IMR-90 (cell line): ENCODE data around the gene TCIRG1. TPM values are rescaled to one million over a fixed set of nuclear protein-coding genes. Genes with fewer than 3 reads are reported as not detected.

Experiments used
- ATAC-seq: fragments of 200-7000 bp; cut with Tn5 transposase; 2 replicates; pipeline ENCODE4 v1.9.1; 2020; ENCODE audit warnings: low read depth, mild to moderate bottlenecking, moderate library complexity
- BruUV-seq: library from RNA; stranded (reverse); fragments of 400-500 nt; replicated peaks from 2 replicates; lab custom pipeline; 2021; lab: Mats Ljungman, UMichigan
- CTCF ChIA-PET: fragments of 300-600 bp; formaldehyde crosslinking; extraction: SDS; loops from one replicate; lab custom pipeline; 2021; ENCODE audit warnings: antibody characterized with exemption; lab: Yijun Ruan, JAX
- POLR2A ChIA-PET: fragments of 300-600 bp; sonication (Branson Sonifier 250); formaldehyde crosslinking; loops from one replicate; lab custom pipeline; 2022; ENCODE audit warnings: antibody characterized with exemption; ENCODE audit not compliant: unreplicated experiment; lab: Charles Lee
- DNase-seq: peaks from one replicate; pipeline ENCODE4 v3.0.0; 2013
- H2AFZ ChIP-seq: replicated peaks from 2 replicates; pipeline ENCODE3; 2013; ENCODE audit warnings: low read length, mild to moderate bottlenecking; ENCODE audit not compliant: poor library complexity
- H2AK5ac ChIP-seq: 2 replicates; pipeline ENCODE4 v1.6.1; 2013; ENCODE audit warnings: low read depth, low read length, inconsistent platforms
- H2AK9ac ChIP-seq: replicated peaks from 2 replicates; pipeline ENCODE3; 2013; ENCODE audit warnings: mild to moderate bottlenecking, low read depth, low read length, moderate library complexity; ENCODE audit not compliant: poor library complexity
- H2BK120ac ChIP-seq: 2 replicates; pipeline ENCODE4 v1.6.1; 2013; ENCODE audit warnings: low read depth, low read length, inconsistent platforms
- H2BK15ac ChIP-seq: 3 replicates; pipeline ENCODE4 v1.6.1; 2013; ENCODE audit warnings: low read depth, low read length, inconsistent platforms
- H2BK20ac ChIP-seq: 2 replicates; pipeline ENCODE4 v1.6.1; 2013; ENCODE audit warnings: low read depth, mild to moderate bottlenecking, inconsistent platforms, low read length, moderate library complexity
- H2BK5ac ChIP-seq: 2 replicates; pipeline ENCODE4 v1.6.1; 2013; ENCODE audit warnings: mild to moderate bottlenecking, low read depth, low read length, inconsistent platforms; ENCODE audit not compliant: poor library complexity, severe bottlenecking
- H3K14ac ChIP-seq: replicated peaks from 2 replicates; pipeline ENCODE4 v1.6.1; 2013; ENCODE audit warnings: low read depth, low read length, inconsistent platforms
- H3K18ac ChIP-seq: 2 replicates; pipeline ENCODE4 v1.6.1; 2013; ENCODE audit warnings: low read depth, low read length, control low read depth
- H3K23ac ChIP-seq: 2 replicates; pipeline ENCODE4 v1.6.1; 2013; ENCODE audit warnings: low read depth, low read length, inconsistent platforms
- H3K27ac ChIP-seq: 2 replicates; pipeline ENCODE4 v1.5.1; 2013; ENCODE audit warnings: mild to moderate bottlenecking, control low read depth, low read length; ENCODE audit not compliant: insufficient read depth
- H3K27me3 ChIP-seq: 2 replicates; pipeline ENCODE4 v1.6.1; 2013; ENCODE audit warnings: low read length; ENCODE audit not compliant: control insufficient read depth, insufficient read depth
- H3K36me3 ChIP-seq: 2 replicates; pipeline ENCODE4 v1.6.1; 2013; ENCODE audit warnings: low read length, mixed read lengths; ENCODE audit not compliant: control insufficient read depth, insufficient read depth
- H3K4ac ChIP-seq: 2 replicates; pipeline ENCODE4 v1.6.1; 2013; ENCODE audit warnings: low read depth, low read length, inconsistent platforms
- H3K4me1 ChIP-seq: 2 replicates; pipeline ENCODE4 v1.6.1; 2013; ENCODE audit warnings: low read length, mixed read lengths; ENCODE audit not compliant: control insufficient read depth, insufficient read depth
- H3K4me2 ChIP-seq: 2 replicates; pipeline ENCODE4 v1.6.1; 2013; ENCODE audit warnings: low read depth, mild to moderate bottlenecking, control low read depth, low read length, moderate library complexity
- H3K4me3 ChIP-seq: 2 replicates; pipeline ENCODE4 v1.5.1; 2013; ENCODE audit warnings: low read depth, mild to moderate bottlenecking, control low read depth, low read length, moderate library complexity; ENCODE audit not compliant: insufficient read depth
- H3K56ac ChIP-seq: 2 replicates; pipeline ENCODE4 v1.6.1; 2013; ENCODE audit warnings: low read length, inconsistent platforms; ENCODE audit not compliant: insufficient read depth; ENCODE audit errors: extremely low read depth
- H3K79me1 ChIP-seq, 2 experiments: 2 replicates each; pipeline ENCODE4 v1.6.1; 2013; ENCODE audit warnings: low read length in 2 of 2, inconsistent platforms in 1 of 2, low read depth in 1 of 2
- H3K9ac ChIP-seq: 2 replicates; pipeline ENCODE4 v1.6.1; 2013; ENCODE audit warnings: low read depth, low read length, control low read depth
- H3K9me1 ChIP-seq: 2 replicates; pipeline ENCODE4 v1.6.1; 2013; ENCODE audit warnings: low read length, inconsistent platforms; ENCODE audit not compliant: insufficient read depth
- H3K9me3 ChIP-seq: 2 replicates; pipeline ENCODE4 v1.6.1; 2013; ENCODE audit warnings: low read length; ENCODE audit not compliant: control insufficient read depth, insufficient read depth
- H4K20me1 ChIP-seq: 2 replicates; pipeline ENCODE4 v1.6.1; 2013; ENCODE audit warnings: low read length, inconsistent platforms; ENCODE audit not compliant: insufficient read depth
- H4K5ac ChIP-seq: 2 replicates; pipeline ENCODE4 v1.6.1; 2013; ENCODE audit warnings: mild to moderate bottlenecking, low read depth, low read length, control low read depth
- H4K8ac ChIP-seq, 2 experiments: 2 replicates each; pipeline ENCODE4 v1.6.1; 2013; ENCODE audit warnings: low read depth in 2 of 2, low read length in 2 of 2, control low read depth in 1 of 2, inconsistent platforms in 1 of 2
- H4K91ac ChIP-seq: 2 replicates; pipeline ENCODE4 v1.6.1; 2013; ENCODE audit warnings: low read depth, low read length, inconsistent platforms; ENCODE audit not compliant: insufficient read depth
- CEBPB ChIP-seq: IDR thresholded peaks from 2 replicates; pipeline ENCODE4 v1.6.1; 2012; ENCODE audit warnings: low read depth, low read length, improper control_type of control experiment
- CHD1 ChIP-seq: IDR thresholded peaks from 2 replicates; pipeline ENCODE4 v1.6.1; 2012; ENCODE audit warnings: low read depth, low read length, improper control_type of control experiment
- ELK1 ChIP-seq: fragments of 150-350 bp; IDR thresholded peaks from 2 replicates; pipeline ENCODE4 v1.6.1; 2016; ENCODE audit warnings: low read depth, mild to moderate bottlenecking, low read length, moderate library complexity, borderline replicate concordance
- FOS ChIP-seq: fragments of 150-350 bp; IDR thresholded peaks from 2 replicates; pipeline ENCODE4 v1.6.1; 2016; ENCODE audit warnings: low read depth, low read length
- MAFK ChIP-seq: IDR thresholded peaks from 2 replicates; pipeline ENCODE4 v1.6.1; 2012; ENCODE audit warnings: low read depth, low read length, improper control_type of control experiment
- MAZ ChIP-seq: IDR thresholded peaks from 2 replicates; pipeline ENCODE4 v1.6.1; 2012; ENCODE audit warnings: low read depth, mild to moderate bottlenecking, low read length, improper control_type of control experiment, moderate library complexity, borderline replicate concordance
- MXI1 ChIP-seq: IDR thresholded peaks from 2 replicates; pipeline ENCODE4 v1.6.1; 2012; ENCODE audit warnings: low read depth, mild to moderate bottlenecking, low read length, moderate library complexity, borderline replicate concordance
- POLR2A ChIP-seq: IDR thresholded peaks from 2 replicates; pipeline ENCODE4 v1.6.1; 2012; ENCODE audit warnings: mild to moderate bottlenecking, low read depth, low read length
- RAD21 ChIP-seq: IDR thresholded peaks from 2 replicates; pipeline ENCODE4 v1.6.1; 2012; ENCODE audit warnings: low read length, improper control_type of control experiment
- SMC3 ChIP-seq: fragments of 150-350 bp; IDR thresholded peaks from 2 replicates; pipeline ENCODE4 v1.6.1; 2016; ENCODE audit warnings: low read depth, mild to moderate bottlenecking, antibody characterized with exemption, low read length, moderate library complexity
- USF2 ChIP-seq: fragments of 150-350 bp; IDR thresholded peaks from 2 replicates; pipeline ENCODE4 v1.6.1; 2017; ENCODE audit warnings: mild to moderate bottlenecking, antibody characterized with exemption, low read length, low read depth
- WGBS, 2 experiments: methylation state at CpG; one replicate each; pipeline versions ENCODE4 v1.1.5 to v1.1.7; 2013; ENCODE audit warnings: missing lambda C conversion rate in 2 of 2; ENCODE audit not compliant: insufficient read length in 1 of 2; ENCODE audit errors: extremely low coverage in 2 of 2; 5-methylcytosine and 5-hydroxymethylcytosine counted together
- dilution Hi-C: fragments of 300-500 bp; cut with HindIII; formaldehyde crosslinking; loops from one replicate; pipeline ENCODE4 v1.14.3; 2018; ENCODE audit warnings: low sequenced_read_pairs; ENCODE audit not compliant: unreplicated experiment
- in situ Hi-C: fragments of 300-500 bp; cut with MboI; formaldehyde crosslinking; loops from 3 replicates; pipeline ENCODE4 v1.14.3; 2019; ENCODE audit warnings: low sequenced_read_pairs, inconsistent platforms, mixed read lengths
- intact Hi-C: fragments of 100-400 bp; cut with micrococcal nuclease; formaldehyde crosslinking; loops from 2 replicates; pipeline ENCODE4 v1.10.0; 2022
- polyA plus RNA-seq, 3 experiments: library from polyadenylated mRNA; depleted of rRNA; stranded (reverse); fragments of >200 nt; gene quantifications; 2 replicates each; pipeline ENCODE4 v1.2.3, GENCODE V29; 2012; ENCODE audit warnings: low replicate concordance in 1 of 3
- total RNA-seq: library from RNA; depleted of rRNA; stranded (reverse); fragments of >200 nt; gene quantifications from 2 replicates; pipeline ENCODE4 v1.2.3, GENCODE V29; 2012
- TF ChIP-seq, protein P1 (sequence below): conservative IDR thresholded peaks from 2 replicates; pipeline ENCODE4 v1.5.1; 2012; ENCODE audit warnings: mild to moderate bottlenecking, low read depth, low read length, improper control_type of control experiment

TCIRG1 gene
- total and polyA plus RNA-seq, 2 of the 4 experiments (the other 2 are of a cell fraction), result 25.3 to 117 TPM

GRCh38 chr11:68036141-68036716 lies 2.6 kb upstream of the TCIRG1 start:
- Histone ChIP-seq H3K4ac (no peak overlapping the region), H4K20me1 (no peaks in the 10 kb centered on the region; the same call in 1 of the 2 replicates), H3K79me1 (peaks cover 19 to 55% of the 10 kb centered on the region in 2 experiments), H3K9me3 (no peaks in the 10 kb centered on the region), H4K91ac (no peak overlapping the region), H3K4me1 (peaks cover 25% of the 10 kb centered on the region), H2AK9ac (no peak overlapping the region), H3K27ac (no peak overlapping the region), H2BK5ac (no peak overlapping the region), H3K23ac (no peak overlapping the region), H3K14ac (no peak overlapping the region), H3K4me2 (no peak overlapping the region), H3K18ac (no peak overlapping the region), H3K27me3 (no peaks in the 10 kb centered on the region), H4K5ac (no peak overlapping the region), H3K56ac (no peak overlapping the region), H4K8ac (no peak overlapping the region), H3K4me3 (no peak overlapping the region), H3K9me1 (no peaks in the 10 kb centered on the region), H3K36me3 (peaks cover 13% of the 10 kb centered on the region; the same call in 1 of the 2 replicates), H2AFZ (no peak overlapping the region), H2BK15ac (no peak overlapping the region), H2BK20ac (no peak overlapping the region), H2BK120ac (no peak overlapping the region), H2AK5ac (no peak overlapping the region), H3K9ac (no peak overlapping the region)
- intact Hi-C loops, result no loop called here
- dilution Hi-C loops, result no loop called here
- ATAC-seq (no peak), DNase-seq (no peak)
- CTCF ChIA-PET, result no interaction called here
- no peak for TF ChIP-seq USF2
- TF ChIP-seq, protein P1, sequence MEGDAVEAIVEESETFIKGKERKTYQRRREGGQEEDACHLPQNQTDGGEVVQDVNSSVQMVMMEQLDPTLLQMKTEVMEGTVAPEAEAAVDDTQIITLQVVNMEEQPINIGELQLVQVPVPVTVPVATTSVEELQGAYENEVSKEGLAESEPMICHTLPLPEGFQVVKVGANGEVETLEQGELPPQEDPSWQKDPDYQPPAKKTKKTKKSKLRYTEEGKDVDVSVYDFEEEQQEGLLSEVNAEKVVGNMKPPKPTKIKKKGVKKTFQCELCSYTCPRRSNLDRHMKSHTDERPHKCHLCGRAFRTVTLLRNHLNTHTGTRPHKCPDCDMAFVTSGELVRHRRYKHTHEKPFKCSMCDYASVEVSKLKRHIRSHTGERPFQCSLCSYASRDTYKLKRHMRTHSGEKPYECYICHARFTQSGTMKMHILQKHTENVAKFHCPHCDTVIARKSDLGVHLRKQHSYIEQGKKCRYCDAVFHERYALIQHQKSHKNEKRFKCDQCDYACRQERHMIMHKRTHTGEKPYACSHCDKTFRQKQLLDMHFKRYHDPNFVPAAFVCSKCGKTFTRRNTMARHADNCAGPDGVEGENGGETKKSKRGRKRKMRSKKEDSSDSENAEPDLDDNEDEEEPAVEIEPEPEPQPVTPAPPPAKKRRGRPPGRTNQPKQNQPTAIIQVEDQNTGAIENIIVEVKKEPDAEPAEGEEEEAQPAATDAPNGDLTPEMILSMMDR, result no peak
- TF ChIP-seq CHD1, result no peak
- TF ChIP-seq MXI1, result no peak
- TF ChIP-seq CEBPB, result no peak
- TF ChIP-seq POLR2A, result no peak
- TF ChIP-seq ELK1, result no peak
- TF ChIP-seq SMC3, result no peak
- no peak for TF ChIP-seq FOS
- TF ChIP-seq RAD21, result no peak
- TF ChIP-seq MAFK, result no peak
- no peak for TF ChIP-seq MAZ
- POLR2A ChIA-PET, result no interaction called here
- no TSS peak for BruUV-seq
- WGBS, 2 experiments, result 88% methylated on average over 26 of the region's 27 CpGs; no CpG with 5 or more reads in 1 of the 2 experiments
- in situ Hi-C loops, result no loop called here
